Fibroblast of upper back skin (primary cell): ENCODE results near the gene PRAMEF14.
"Not testable (repeated sequence)": the region's sequence is repeated elsewhere in the genome, so short reads cannot be mapped to it uniquely, and the experiment has no call there.

Source experiments
- DNase-seq: peaks from one replicate; pipeline ENCODE4 v3.0.0-alpha.2; 2013

The PRAMEF14 gene

GRCh38 chr1:13347034-13347433 lies at the start of gene PRAMEF14:
TSS of gene PRAMEF14 (minus strand) at chr1:13347134. CDS start at chr1:13345314, 1,820 bp downstream.
- DNase-seq: not testable (repeated sequence)

GRCh38 chr1:13395311-13395710 lies 48.4 kb upstream of the PRAMEF14 start:
- not testable (repeated sequence) for DNase-seq

- not testable (repeated sequence) for DNase-seq
Observed at GRCh38 chr1:13394761-13395160, 47.8 kb upstream of the PRAMEF14 start.

GRCh38 chr1:13393004-13393403 lies 46.1 kb upstream of the PRAMEF14 start:
- DNase-seq: not testable (repeated sequence)

- not testable (repeated sequence) for DNase-seq
Observed at GRCh38 chr1:13389332-13389731, 42.4 kb upstream of the PRAMEF14 start, which contains the start of gene PRAMEF17. TSS of gene PRAMEF17 (plus strand) at chr1:13389632. CDS start at chr1:13389658, 26 bp downstream.

- not testable (repeated sequence) for DNase-seq
Observed at GRCh38 chr1:13380380-13380779, 33.4 kb upstream of the PRAMEF14 start.

- DNase-seq: not testable (repeated sequence)
Observed at GRCh38 chr1:13378983-13379382, 32.0 kb upstream of the PRAMEF14 start.

- not testable (repeated sequence) for DNase-seq
Observed at GRCh38 chr1:13368544-13368943, 21.6 kb upstream of the PRAMEF14 start.

GRCh38 chr1:13366536-13366935 lies 19.6 kb upstream of the PRAMEF14 start:
- DNase-seq: not testable (repeated sequence)

- DNase-seq: not testable (repeated sequence)
Observed at GRCh38 chr1:13364928-13365327, 18.0 kb upstream of the PRAMEF14 start.

- not testable (repeated sequence) for DNase-seq
Observed at GRCh38 chr1:13362364-13362763, 15.4 kb upstream of the PRAMEF14 start.

GRCh38 chr1:13356774-13357173 lies 9.8 kb upstream of the PRAMEF14 start:
- DNase-seq: peak; percentile 23

GRCh38 chr1:13354475-13354874 lies 7.5 kb upstream of the PRAMEF14 start:
- not testable (repeated sequence) for DNase-seq

- not testable (repeated sequence) for DNase-seq
Observed at GRCh38 chr1:13353476-13353875, 6.5 kb upstream of the PRAMEF14 start.

GRCh38 chr1:13342496-13342895 lies 4.4 kb downstream of the PRAMEF14 start:
- not testable (repeated sequence) for DNase-seq

- not testable (repeated sequence) for DNase-seq
Observed at GRCh38 chr1:13315281-13315680, 31.7 kb downstream of the PRAMEF14 start, which contains the start of gene PRAMEF15. TSS of gene PRAMEF15 (plus strand) at chr1:13315581. CDS start at chr1:13318408, 2,827 bp downstream.

GRCh38 chr1:13303239-13303638 lies 43.7 kb downstream of the PRAMEF14 start, which contains the start of gene PRAMEF33:
TSS of gene PRAMEF33 (plus strand) at chr1:13303539. CDS start at chr1:13305955, 2,416 bp downstream.
- DNase-seq: not testable (repeated sequence)

- DNase-seq: not testable (repeated sequence)
Observed at GRCh38 chr1:13302197-13302596, 44.7 kb downstream of the PRAMEF14 start.

- not testable (repeated sequence) for DNase-seq
Observed at GRCh38 chr1:13298699-13299098, 48.2 kb downstream of the PRAMEF14 start.

- DNase-seq: not testable (repeated sequence)
Observed at GRCh38 chr1:13297216-13297931, 49.6 kb downstream of the PRAMEF14 start.
